ENCODE measurements around the gene LPGAT1.

LPGAT1 gene

DNA sequence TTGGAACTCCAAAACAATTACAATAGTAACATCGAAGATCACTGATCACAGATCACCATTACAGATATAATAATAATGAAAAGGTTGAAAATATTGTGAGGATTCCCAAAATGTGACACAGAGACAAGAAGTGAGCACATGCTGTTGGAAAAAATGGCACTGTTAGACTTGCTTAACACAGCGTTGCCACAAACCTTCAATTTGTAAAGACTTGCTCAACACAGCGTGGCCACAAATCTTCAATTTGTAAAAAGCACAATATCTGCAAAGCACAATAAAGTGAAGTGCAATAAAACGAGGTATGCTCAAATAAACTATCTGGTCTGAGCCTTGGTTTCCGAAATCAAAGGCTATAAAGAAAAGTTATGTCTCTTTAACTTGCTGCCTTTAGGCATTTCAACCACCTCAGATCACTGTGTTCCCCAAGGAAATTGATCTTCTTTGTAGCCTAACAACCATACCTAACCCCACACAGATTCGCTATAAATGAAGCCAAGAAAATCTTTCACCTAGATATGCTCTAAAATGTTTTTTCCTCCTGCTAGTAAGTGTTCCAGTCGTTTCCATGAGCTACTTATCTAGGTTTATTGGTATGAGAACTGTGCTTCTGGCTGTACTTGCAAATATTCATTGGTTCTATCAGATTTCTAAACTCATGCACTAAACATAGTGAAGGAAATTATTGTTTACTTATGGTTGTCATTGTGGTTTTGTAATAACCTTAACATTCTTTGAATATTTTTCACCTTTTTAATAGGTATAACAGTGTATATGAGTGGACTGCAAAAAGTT lies 13.1 kb upstream of the LPGAT1 start:
- no peaks in the 10 kb centered on the region for H3K36me3 ChIP-seq (ENCODE audit: control insufficient read depth, insufficient read depth, low read length)
- no peak overlapping the region for H3K4me3 ChIP-seq (ENCODE audit: extremely low read depth, insufficient read depth, low read length, poor library complexity, severe bottlenecking)
- H3K4me1 ChIP-seq (ENCODE audit: control insufficient read depth, insufficient read depth, low read length, poor library complexity, severe bottlenecking) = no peaks in the 10 kb centered on the region
- no peak overlapping the region for H3K27ac ChIP-seq (ENCODE audit: low read depth, low read length, severe bottlenecking)
- no peaks in the 10 kb centered on the region for H3K9me3 ChIP-seq (ENCODE audit: control insufficient read depth, low read length)
- 89 to 95% methylated on average over 4 to 5 of the region's 7 CpGs for WGBS, 2 experiments (ENCODE audit: insufficient coverage in 2 of 2)

DNA sequence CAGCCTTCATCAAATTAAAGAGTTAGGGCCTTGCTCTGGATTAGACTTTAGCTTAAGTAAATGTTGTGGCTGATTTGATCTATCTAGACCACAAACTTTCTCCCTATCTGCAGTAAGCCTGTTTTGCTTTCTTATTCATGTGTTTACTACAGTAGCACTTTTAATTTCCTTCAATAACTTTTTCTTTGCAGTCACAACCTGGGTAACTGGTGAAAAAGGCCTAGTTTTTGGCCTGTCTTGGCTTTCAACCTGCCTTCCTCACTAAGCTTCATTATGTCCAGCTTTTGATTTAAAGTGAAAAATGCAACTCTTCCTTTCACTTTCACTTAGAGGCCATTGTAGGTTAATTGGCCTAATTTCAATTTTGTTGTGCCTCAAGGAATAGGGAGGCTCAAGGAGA lies 12.5 kb upstream of the LPGAT1 start:
- H3K4me3 ChIP-seq (ENCODE audit: extremely low read depth, insufficient read depth, low read length, poor library complexity, severe bottlenecking) = no peak overlapping the region
- no peak overlapping the region for H3K27ac ChIP-seq (ENCODE audit: low read depth, low read length, severe bottlenecking)
- no peaks in the 10 kb centered on the region for H3K4me1 ChIP-seq (ENCODE audit: control insufficient read depth, insufficient read depth, low read length, poor library complexity, severe bottlenecking)
- H3K9me3 ChIP-seq (ENCODE audit: control insufficient read depth, low read length) = no peaks in the 10 kb centered on the region
- no peaks in the 10 kb centered on the region for H3K36me3 ChIP-seq (ENCODE audit: control insufficient read depth, insufficient read depth, low read length)

DNA sequence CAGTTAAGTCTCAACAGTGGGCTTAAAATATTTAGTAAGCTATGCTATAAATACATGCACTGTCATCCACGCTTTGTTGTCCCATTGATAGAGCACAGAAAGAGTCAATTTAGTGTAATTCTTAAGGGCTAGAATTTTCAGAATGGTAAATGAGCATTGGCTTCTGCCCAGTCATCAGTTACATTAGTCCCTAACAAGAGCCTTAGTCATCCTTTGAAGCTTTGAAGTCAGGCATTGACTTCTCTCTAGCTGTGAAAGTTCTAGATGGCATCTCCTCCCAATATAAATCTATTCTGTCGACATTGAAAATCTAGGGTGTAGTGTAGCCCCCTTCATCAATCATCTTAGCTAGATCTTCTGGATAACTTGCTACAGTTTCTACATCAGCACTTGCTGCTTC lies 12.0 kb upstream of the LPGAT1 start:
- H3K36me3 ChIP-seq (ENCODE audit: control insufficient read depth, insufficient read depth, low read length) = no peaks in the 10 kb centered on the region
- H3K27ac ChIP-seq (ENCODE audit: low read depth, low read length, severe bottlenecking) = no peak overlapping the region
- H3K9me3 ChIP-seq (ENCODE audit: control insufficient read depth, low read length) = no peaks in the 10 kb centered on the region
- H3K4me1 ChIP-seq (ENCODE audit: control insufficient read depth, insufficient read depth, low read length, poor library complexity, severe bottlenecking) = no peaks in the 10 kb centered on the region
- no peak overlapping the region for H3K4me3 ChIP-seq (ENCODE audit: extremely low read depth, insufficient read depth, low read length, poor library complexity, severe bottlenecking)
- 86% methylated on average over 1 of the region's 2 CpGs; no CpG with 5 or more reads in 1 of the 2 experiments for WGBS, 2 experiments (ENCODE audit: insufficient coverage in 2 of 2)

DNA sequence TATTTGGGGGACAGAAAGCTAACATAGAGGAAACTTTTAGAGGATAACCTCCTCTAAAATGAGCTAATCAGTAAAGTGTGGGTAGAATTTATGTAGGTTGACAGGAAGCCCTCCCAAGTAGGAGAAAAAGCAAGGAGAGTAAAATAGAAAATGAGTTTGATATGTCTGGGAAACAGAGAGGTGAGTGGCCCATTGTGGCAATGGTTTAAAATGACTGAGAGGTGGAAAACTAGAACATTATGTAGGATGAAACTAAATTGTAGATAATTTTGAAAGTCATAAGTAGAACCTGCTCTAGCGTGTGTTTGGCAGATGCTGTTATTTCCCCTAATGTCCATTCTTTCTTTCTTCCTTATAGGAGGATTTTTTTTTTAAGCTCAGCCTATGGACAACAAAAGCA lies 8.5 kb upstream of the LPGAT1 start:
- no peaks in the 10 kb centered on the region for H3K36me3 ChIP-seq (ENCODE audit: control insufficient read depth, insufficient read depth, low read length)
- H3K4me3 ChIP-seq (ENCODE audit: extremely low read depth, insufficient read depth, low read length, poor library complexity, severe bottlenecking) = no peak overlapping the region
- H3K27ac ChIP-seq (ENCODE audit: low read depth, low read length, severe bottlenecking) = no peak overlapping the region
- WGBS, 2 experiments (ENCODE audit: insufficient coverage in 2 of 2) = no CpG with 5 or more reads among the region's 1 CpG
- no peaks in the 10 kb centered on the region for H3K4me1 ChIP-seq (ENCODE audit: control insufficient read depth, insufficient read depth, low read length, poor library complexity, severe bottlenecking)
- H3K9me3 ChIP-seq (ENCODE audit: control insufficient read depth, low read length) = no peaks in the 10 kb centered on the region

DNA sequence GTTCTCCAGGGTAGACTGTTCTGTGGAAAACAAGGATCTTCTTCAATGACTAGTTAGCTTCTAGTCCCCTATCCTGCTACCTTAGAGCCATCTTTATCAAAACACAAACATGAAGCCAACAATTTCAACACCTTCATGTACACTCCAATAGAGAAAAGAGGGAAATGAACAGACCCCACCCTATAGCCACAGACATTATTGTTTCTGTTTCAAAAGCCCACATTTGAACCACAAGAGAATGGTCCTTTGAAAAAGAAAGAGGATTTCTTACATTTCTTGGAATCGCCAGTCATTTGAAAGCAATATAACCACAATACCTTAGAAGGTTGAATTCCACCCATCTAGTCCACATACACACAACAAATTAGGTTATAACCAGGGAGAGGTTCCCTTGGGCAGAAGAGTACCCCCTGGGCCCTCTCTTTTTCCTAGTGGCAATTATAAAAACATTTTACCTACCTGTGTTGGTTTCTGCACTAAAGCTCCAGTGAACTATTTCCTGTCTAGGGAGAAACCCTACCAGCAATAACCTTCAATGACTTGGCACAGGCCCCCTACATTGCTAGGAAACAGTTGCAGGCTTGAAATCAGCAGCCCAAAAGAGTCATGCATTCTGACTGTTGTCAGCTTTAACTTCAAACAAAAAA lies 2.7 kb upstream of the LPGAT1 start:
- no peaks in the 10 kb centered on the region for H3K9me3 ChIP-seq (ENCODE audit: control insufficient read depth, low read length)
- H3K4me3 ChIP-seq (ENCODE audit: extremely low read depth, insufficient read depth, low read length, poor library complexity, severe bottlenecking) = no peak overlapping the region
- H3K36me3 ChIP-seq (ENCODE audit: control insufficient read depth, insufficient read depth, low read length) = no peaks in the 10 kb centered on the region
- H3K27ac ChIP-seq (ENCODE audit: low read depth, low read length, severe bottlenecking) = no peak overlapping the region
- 100% methylated on average over 1 of the region's 1 CpG; no CpG with 5 or more reads in 1 of the 2 experiments for WGBS, 2 experiments (ENCODE audit: insufficient coverage in 2 of 2)
- H3K4me1 ChIP-seq (ENCODE audit: control insufficient read depth, insufficient read depth, low read length, poor library complexity, severe bottlenecking) = peaks cover 2% of the 10 kb centered on the region

DNA sequence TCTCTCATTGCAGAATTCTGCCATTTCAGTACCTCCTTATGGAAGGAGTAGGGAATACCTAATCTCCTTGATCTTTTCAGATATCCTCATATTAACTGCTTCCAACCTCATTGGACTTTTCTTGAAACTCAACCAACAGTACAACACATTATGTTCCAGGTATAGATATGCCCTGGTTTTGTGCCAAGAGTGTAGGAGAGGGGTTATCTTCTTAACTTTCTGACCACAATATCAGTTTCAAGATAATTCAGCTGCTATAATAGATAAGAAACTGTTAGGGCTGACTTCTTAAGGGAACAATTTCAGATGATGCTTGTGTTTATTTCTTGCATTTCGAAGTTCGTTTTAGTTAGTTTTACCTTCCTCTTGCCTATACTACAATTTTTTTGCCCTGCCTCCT lies 2.1 kb upstream of the LPGAT1 start:
- Histone ChIP-seq H3K4me1 (ENCODE audit: control insufficient read depth, insufficient read depth, low read length, poor library complexity, severe bottlenecking) (peaks cover 2% of the 10 kb centered on the region), H3K36me3 (ENCODE audit: control insufficient read depth, insufficient read depth, low read length) (no peaks in the 10 kb centered on the region), H3K4me3 (ENCODE audit: extremely low read depth, insufficient read depth, low read length, poor library complexity, severe bottlenecking) (no peak overlapping the region), H3K9me3 (ENCODE audit: control insufficient read depth, low read length) (no peaks in the 10 kb centered on the region), H3K27ac (ENCODE audit: low read depth, low read length, severe bottlenecking) (no peak overlapping the region)
- WGBS, 2 experiments (ENCODE audit: insufficient coverage in 2 of 2) = no CpG with 5 or more reads among the region's 2 CpGs

DNA sequence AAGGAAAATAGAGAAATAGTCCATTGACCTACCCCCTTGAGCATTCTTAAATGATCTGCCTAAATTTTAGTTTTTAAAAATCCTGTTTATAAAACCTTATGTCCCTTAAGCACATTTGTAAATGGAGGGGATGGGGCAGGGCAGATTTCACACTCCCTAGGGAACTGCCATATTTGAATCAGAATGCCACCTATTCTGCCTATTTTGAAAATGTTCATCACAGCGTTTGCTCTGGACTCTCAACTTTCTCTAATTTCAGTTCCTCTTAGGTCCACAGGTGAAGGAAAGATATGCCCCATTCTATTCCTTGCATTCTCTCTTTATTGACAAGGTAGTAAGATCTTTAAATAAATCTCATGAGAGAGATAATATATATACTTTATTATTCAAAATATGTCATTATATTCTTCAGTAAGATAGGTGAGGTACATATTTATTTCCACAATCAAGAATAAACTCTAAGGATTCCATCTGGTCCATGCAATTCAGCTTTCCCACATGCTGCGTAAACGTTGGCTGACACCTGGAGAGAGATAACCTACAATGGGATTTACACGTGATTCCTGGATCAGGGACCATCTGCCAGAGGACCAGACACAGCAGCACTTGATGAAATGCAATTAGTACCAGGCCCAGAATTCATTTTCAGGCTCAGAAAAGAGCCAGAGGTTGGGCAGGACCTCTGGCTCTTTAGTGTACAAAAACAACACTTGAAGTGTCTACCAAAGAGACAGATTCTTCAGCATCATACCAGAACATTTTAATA lies 1.2 kb upstream of the LPGAT1 start:
- WGBS, 2 experiments (ENCODE audit: insufficient coverage in 2 of 2) = 77 to 95% methylated on average over 4 of the region's 4 CpGs
- H3K9me3 ChIP-seq (ENCODE audit: control insufficient read depth, low read length) = no peaks in the 10 kb centered on the region
- peaks cover 5% of the 10 kb centered on the region for H3K4me1 ChIP-seq (ENCODE audit: control insufficient read depth, insufficient read depth, low read length, poor library complexity, severe bottlenecking)
- no peak overlapping the region for H3K27ac ChIP-seq (ENCODE audit: low read depth, low read length, severe bottlenecking)
- no peak overlapping the region for H3K4me3 ChIP-seq (ENCODE audit: extremely low read depth, insufficient read depth, low read length, poor library complexity, severe bottlenecking)
- H3K36me3 ChIP-seq (ENCODE audit: control insufficient read depth, insufficient read depth, low read length) = peaks cover 2% of the 10 kb centered on the region

DNA sequence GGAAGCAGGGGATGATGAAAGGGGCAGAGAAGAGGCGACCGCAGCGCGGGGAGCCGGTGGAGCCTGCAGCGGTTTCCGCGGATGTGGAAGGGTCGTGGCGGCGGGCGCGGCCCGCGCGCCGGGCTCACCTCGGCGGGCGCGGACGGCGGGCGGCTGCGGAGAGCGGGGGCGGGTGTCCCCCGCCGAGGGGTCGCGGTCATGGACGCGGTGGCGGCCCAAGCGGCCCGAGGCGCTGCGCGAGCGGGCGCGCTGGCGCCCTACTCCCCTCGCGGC lies 572 bp downstream of the LPGAT1 start:
- peak overlapping the region; percentile 63 for H3K4me3 ChIP-seq (ENCODE audit: extremely low read depth, insufficient read depth, low read length, poor library complexity, severe bottlenecking)
- H3K27ac ChIP-seq (ENCODE audit: low read depth, low read length, severe bottlenecking) = no peak overlapping the region

DNA sequence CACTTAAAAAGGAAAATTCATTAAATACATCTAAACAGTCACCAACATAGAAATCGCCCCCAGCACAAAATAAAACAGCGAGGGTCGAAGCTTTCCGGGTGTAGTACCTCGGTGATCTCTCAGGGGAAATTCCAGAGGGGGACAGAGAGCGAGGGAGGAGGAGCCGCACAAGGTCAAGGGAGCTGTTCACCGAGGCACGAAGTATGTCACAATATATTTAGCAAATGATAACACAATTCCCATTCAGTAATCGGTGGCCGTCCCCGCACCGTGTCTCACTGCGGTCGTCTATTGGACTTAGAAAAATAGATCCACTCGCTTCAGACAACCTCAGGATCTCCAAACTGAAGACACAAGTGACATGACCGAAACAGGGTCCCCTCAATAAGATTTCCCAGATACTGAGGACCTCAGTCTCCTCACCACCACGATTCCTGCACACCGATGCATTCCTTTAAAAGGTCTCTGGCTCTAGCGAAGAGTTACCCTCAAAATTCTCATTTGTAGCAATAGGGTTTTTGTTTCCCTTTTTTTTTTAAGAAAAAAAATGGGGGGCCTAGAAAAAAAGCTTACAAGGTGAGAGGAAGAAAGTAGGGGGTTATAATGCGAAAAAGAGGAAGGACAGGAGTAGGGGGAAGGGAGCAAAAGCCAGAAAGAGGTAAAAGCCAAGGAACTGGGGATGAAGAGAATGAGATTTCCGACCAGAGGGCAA lies 1.1 kb downstream of the LPGAT1 start:
- Histone ChIP-seq H3K4me1 (ENCODE audit: control insufficient read depth, insufficient read depth, low read length, poor library complexity, severe bottlenecking) (peaks cover 8% of the 10 kb centered on the region), H3K9me3 (ENCODE audit: control insufficient read depth, low read length) (no peaks in the 10 kb centered on the region), H3K27ac (ENCODE audit: low read depth, low read length, severe bottlenecking) (no peak overlapping the region), H3K4me3 (ENCODE audit: extremely low read depth, insufficient read depth, low read length, poor library complexity, severe bottlenecking) (peak overlapping the region; percentile 63), H3K36me3 (ENCODE audit: control insufficient read depth, insufficient read depth, low read length) (peaks cover 2% of the 10 kb centered on the region)
- WGBS, 2 experiments (ENCODE audit: insufficient coverage in 2 of 2) = 3 to 6% methylated on average over 13 to 15 of the region's 22 CpGs

More for the DNA sequence above, 572 bp downstream of the LPGAT1 start:
- H3K4me1 ChIP-seq (ENCODE audit: control insufficient read depth, insufficient read depth, low read length, poor library complexity, severe bottlenecking) = peaks cover 8% of the 10 kb centered on the region
- WGBS, 2 experiments (ENCODE audit: insufficient coverage in 2 of 2) = 0% methylated on average over 34 of the region's 45 CpGs
- peaks cover 2% of the 10 kb centered on the region for H3K36me3 ChIP-seq (ENCODE audit: control insufficient read depth, insufficient read depth, low read length)
- no peaks in the 10 kb centered on the region for H3K9me3 ChIP-seq (ENCODE audit: control insufficient read depth, low read length)

DNA sequence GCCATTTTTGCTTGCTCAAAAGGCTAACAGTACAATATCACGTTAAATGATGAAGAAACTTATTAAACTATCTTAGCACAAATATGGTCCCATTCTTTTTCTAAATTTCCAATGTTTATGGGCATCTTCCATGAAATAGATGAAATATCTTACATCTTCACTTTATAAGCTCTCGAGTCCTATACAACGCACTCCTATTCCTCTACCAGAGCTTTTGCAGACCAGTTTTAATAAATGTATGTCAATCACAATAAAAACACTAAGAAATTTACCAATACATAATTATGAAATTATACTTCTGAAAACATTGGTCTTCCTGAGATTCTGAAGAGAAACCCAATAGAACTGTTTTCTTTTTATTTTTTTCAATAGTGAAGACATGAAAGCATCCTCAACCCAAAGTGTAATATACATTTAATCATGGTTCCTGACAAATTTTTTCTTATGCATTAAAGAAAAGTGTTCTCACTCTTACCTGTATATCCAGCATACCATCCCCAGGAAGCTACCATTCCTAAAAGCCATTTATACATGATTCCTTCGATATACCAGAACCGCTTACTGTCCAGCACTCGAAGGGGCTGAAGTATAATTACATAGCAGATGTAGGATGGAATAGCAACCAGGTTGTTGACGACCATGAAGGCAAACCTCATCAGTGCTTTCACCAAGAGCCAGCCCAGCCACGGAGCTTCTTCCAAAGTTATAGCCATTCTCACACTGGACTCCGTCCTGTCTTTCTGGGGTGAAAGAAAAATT lies 1.8 kb downstream of the LPGAT1 start:
- WGBS, 2 experiments (ENCODE audit: insufficient coverage in 2 of 2) = 20 to 89% methylated on average over 1 to 6 of the region's 9 CpGs
- H3K4me3 ChIP-seq (ENCODE audit: extremely low read depth, insufficient read depth, low read length, poor library complexity, severe bottlenecking) = peak overlapping the region; percentile 63

More for the DNA sequence above, 1.8 kb downstream of the LPGAT1 start:
- Histone ChIP-seq H3K4me1 (ENCODE audit: control insufficient read depth, insufficient read depth, low read length, poor library complexity, severe bottlenecking) (peaks cover 8% of the 10 kb centered on the region), H3K27ac (ENCODE audit: low read depth, low read length, severe bottlenecking) (no peak overlapping the region), H3K9me3 (ENCODE audit: control insufficient read depth, low read length) (no peaks in the 10 kb centered on the region), H3K36me3 (ENCODE audit: control insufficient read depth, insufficient read depth, low read length) (peaks cover 8% of the 10 kb centered on the region)
